GM21381 (cell line): ENCODE data around the gene NDRG2.

ENCODE experiments used
- ATAC-seq: cut with Tn5 transposase; IDR thresholded peaks from one replicate; pipeline ENCODE4 v1.9.1; 2021; ENCODE audit warnings: mild to moderate bottlenecking, moderate library complexity; ENCODE audit not compliant: unreplicated experiment

Gene NDRG2

DNA sequence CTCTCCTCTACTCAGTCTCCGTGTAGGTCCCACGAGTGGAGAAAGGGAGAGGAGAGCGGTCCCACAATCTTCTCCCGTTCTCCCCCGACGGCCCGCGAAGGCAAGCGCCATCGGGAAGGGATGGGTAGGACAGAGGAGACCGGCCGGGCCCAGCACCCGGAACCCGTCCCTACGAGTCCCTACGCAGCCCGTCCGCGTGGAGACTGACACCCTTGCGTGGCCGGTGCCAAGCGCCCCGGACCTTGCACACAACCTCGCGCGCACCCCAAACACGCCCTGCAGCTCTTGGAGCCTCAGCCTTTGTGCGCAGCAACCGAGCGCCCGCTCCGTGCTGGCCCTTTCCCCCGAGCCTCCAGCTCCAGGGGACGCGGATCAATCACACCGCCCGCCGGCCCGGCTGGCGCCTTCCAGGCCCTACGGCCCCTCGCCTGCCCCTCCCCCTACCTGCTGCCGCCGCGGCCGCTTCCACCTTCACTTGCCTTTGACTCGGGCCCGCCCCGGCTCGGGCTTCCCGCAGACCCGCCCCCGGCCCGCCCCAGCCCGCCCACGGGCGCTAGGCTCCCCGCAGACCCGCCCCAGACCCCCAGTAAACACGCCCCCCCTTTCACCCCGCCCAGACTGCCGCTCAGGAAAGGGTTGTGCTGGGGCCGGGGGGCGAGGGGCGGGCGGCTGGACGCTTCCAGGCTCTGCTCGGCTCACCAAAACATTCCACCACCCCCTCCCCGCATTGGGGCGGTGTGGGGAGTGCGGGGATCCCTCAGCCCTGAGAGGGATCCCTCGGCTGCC lies at the start of gene NDRG2:
TSS of gene NDRG2 (minus strand) at position 477 of the 786 bp plus-strand sequence. CDS start 1,746 bp downstream, outside the sequence.
- no peak for ATAC-seq

GRCh38 chr14:21073921-21074320 lies 49.1 kb upstream of the NDRG2 start:
- ATAC-seq, result no peak

DNA sequence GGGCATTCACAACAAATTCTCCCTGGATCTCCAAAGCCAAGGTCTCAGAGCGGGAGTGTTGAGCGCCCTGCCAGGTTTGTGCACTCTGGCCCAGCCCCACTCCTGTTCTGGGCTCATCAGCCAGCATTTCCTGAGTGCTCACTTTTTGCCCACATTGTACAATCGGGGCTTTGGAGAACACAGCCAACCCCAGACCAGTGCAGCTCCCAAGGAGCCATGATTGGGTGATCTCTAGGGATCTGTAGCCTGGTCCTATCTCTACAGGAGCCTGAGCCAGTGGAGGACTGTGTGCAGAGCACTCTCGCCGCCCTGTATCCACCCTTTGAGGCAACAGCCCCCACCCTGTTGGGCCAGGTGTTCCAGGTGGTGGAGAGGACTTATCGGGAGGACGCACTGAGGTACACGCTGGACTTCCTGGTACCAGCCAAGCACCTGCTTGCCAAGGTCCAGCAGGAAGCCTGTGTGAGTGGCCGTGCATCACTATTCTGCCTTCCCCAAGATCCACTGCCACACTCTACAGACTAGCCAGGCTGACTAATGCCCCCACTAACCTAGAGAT lies 48.0 kb upstream of the NDRG2 start:
- no peak for ATAC-seq

DNA sequence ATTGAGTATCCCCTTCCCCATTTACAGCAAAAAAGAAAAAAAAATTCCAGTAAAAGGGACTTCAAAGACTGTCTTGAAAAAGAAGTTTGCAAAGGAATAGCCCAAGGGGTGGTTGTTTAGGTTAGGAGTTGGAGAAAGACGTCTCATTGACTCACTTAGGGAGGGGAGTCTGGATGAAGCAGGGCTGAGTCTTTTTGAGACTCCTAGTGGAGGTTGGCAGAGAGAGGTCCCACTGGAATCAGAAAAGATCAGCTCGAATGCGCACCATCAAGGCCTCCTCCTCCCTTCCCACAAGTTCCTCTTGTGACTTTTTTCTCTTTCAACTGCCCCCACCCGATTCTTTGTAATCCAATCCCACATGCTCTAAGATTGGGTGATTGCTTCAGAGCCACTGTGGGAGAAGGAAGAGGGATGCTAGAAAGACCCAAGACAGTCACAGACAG lies 47.2 kb upstream of the NDRG2 start:
- ATAC-seq, result no peak

DNA sequence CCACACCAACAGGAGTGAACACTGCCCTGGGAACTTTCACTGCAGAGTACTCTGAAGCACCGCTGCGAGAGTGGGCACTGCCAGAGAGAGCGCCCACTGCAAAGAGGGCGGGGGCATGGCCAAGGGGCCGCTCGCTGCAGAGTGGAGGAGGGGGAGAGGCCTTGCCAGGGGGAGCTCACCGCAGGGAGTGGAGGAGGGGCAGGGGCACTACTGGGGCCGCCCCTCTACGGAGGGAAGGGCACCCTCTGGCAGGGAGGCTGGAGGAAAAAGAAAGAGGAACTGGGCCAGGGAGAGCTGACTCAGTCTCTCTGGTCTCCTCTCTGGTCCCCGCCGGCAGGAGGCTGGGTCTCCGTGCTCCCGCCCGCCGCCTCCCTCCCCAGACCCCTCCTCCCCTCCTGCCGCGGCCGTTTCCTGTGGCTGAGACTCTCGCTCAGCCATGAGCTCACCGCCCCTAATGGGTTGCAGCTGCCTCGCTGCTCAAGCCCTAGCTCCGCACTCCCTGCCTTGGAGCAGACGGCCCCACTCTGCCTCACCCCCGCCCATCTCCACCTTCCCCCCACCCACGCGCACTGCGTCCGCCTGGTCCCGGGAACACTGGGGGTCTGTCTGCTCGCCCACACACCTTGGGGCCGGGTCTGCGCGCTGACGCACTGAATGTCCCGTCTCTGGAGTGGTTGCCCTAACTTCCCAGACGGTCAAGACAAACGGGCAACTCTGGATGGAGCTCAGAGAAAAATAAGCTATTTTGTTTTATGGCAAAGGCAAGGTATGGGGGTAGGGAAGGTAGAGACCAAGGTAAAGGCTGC lies 46.6 kb upstream of the NDRG2 start:
- ATAC-seq, result peak; percentile 68

GRCh38 chr14:21070610-21071224 lies 45.9 kb upstream of the NDRG2 start:
- peak; percentile 20 for ATAC-seq

GRCh38 chr14:21070083-21070609 lies 45.3 kb upstream of the NDRG2 start, which contains the start of gene ARHGEF40:
ARHGEF40 (plus strand) TSS chr14:21070304; CDS start chr14:21070397, 93 bp downstream.
- ATAC-seq, result no peak

DNA sequence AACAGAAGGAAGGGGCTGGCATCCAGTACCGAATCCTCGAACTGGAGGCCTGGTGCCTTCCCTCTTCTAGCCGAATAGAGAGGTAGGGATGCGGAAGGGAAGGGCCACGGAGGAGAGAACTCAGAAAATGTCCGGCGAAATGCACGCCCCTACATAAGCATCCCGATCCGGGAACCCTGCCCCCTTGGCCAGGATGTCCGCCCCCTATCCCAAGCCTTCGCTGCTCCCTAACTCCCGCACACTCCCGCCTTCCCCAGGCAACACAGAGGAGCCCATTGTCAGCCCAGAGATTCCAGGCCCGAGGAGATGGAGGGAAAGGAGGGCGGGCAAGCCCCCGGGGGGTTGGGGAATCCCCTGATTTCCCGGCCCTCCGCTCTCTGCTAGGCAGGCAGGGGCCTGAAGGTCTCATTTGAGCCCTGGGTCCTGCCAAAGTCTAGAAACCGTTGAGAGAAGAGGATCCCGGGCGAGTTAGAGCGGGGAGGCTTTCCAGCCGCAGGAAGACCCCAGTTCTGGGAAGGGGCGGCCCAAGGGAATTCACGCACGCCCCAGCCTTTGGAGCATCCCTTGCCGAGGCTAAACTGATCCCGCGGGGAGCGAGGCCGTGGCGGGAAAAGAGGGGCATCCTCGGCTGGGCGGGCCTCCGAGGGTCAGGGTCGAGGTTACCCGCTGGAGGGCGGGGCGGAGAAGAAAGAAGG lies 44.7 kb upstream of the NDRG2 start:
- no peak for ATAC-seq

DNA sequence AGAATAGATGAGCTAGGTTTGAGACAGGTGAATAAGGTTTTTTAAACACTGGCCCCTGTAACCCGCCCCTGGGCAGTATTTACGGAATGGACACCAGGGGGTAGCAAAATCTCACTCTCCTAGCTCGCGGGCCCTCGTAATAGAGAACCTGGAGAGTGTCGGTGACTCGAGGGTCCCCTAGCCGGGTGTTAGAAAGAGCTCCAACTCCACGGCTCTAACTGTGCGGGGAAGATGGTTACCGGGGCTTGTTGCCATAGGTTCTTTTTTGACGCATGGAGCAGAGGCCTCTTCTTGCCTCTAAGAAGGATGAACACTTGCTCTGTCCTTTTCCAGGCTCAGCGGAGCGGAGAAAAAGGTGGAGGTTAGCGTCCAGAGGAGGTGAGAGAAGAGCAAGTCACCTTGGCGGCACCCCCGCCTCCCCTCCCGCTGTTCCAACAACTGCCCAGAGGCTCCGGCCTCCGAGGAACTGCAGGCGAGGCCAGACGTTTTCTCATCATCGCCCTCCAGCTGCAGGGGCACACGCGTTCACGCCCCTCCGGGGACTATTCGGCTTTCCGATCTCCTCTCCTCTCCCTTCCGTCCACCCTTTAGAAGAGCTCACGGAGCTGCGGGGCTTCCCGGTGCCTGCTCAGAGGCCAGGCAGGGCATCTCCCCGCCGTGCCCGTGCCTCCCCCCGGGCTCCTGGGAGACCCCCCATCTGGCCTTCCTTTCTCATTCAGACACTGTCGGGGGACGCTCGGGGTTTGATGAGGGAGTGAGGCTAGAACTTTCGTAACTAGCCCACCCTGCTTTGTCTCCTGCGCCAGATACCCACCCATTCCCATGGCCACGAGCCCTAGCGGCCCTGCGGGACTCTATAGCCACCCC lies 43.9 kb upstream of the NDRG2 start:
- no peak for ATAC-seq

- ATAC-seq, result no peak
Observed at GRCh38 chr14:21066882-21067502, 42.1 kb upstream of the NDRG2 start.

DNA sequence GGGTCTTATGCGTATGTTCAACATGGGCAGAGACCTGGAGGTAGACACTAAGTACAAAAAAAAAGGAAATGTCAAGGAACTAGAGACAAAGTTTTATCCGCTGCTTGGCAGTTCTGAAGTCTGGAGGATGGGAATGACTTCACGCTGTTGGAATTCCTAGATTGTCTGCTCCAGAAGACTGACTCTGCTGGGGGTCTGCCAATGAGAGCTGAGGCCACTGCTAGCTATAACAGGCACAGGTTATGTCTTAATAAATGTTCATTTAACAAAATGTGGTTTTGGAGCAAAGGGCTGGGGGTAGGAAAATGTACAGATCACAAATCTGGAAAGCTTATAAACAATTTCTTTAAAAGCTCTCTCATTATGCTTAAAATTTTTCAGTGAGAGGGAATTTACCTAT lies 38.6 kb upstream of the NDRG2 start:
- ATAC-seq, result no peak

DNA sequence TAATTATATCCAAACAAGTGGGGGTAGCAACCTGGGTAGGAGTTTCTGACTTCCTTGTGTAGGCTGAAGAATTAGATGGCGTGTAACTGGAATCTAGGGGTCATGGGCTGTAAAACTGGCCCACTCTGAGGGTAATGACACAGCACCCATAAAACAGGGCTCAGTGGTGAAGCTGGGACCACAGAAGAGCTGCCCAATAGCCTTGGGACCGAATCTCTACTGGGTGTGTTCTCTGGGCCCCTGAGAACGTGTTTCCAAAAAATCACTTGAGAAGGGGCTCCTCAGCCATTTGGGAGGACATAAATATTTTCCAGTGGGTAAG lies 36.4 kb upstream of the NDRG2 start:
- no peak for ATAC-seq

GRCh38 chr14:21060614-21061346 lies 35.9 kb upstream of the NDRG2 start:
- ATAC-seq, result no peak

DNA sequence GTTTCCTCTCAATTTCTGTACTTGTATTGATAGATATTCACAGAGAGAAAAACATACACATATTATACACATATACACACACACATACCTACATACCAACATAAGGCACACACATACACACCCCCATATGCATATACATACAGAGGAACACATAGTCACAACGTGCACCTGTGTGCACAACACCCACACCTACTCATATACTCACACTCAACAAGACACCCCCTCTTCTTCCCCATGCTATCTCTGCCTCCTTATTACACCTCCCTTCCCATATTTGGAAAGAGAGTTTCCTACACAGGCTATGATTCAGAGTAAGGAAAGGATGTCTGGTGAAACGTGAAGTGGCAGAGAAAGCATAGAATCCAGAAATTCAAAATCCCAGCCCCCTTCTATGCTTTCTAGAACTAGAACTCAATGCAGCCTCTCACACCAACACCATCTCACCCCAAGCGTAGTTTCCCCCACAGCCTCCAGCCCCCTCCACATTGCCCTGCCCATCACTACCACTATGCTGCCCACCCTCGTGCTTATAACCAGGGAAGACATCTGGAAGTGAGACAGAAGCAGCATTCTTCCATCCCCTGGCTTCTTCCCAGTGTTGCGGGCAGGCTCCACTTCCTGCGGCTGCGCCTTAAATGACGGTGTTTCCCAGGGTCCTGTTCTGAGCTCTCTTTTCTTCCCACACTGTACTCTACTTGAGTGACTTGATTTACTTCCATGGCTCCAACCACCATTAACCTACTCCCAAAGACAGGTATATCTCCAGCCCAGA lies 35.2 kb upstream of the NDRG2 start:
- no peak for ATAC-seq

DNA sequence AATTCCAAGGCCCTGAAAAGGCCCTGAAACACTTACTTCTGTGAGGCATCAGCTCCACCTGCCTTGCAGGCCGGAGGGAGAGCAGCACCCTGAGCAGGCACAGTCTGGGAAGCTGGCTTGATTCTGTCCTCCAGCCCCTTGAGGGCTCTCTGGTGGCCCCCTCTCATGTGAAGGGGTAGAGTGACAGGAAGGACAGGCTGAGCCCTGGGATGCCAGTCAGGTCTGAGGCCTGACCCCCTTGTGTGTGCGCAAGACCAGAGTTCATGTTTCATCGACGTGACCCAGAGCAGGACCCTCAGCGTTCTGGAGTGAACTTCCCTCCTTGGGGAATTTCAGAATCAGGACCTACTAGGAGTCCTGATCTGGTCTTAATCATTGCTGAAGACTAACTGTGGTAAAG lies 34.0 kb upstream of the NDRG2 start:
- ATAC-seq, result no peak

- no peak for ATAC-seq
Observed at GRCh38 chr14:21057803-21058675, 33.2 kb upstream of the NDRG2 start, which contains the start of gene RNASE8. RNASE8 (plus strand) TSS chr14:21057822; CDS start chr14:21057893, 71 bp downstream.
